Panc1 (cell line): ENCODE data around the gene OR12D1. TPM values are rescaled to one million over a fixed set of nuclear protein-coding genes. Genes with fewer than 3 reads are reported as not detected.

ENCODE experiments used
- ATAC-seq: fragments of 200-7000 bp; cut with Tn5 transposase; 2 replicates; pipeline ENCODE4 v1.9.1; 2020; ENCODE audit warnings: mild to moderate bottlenecking, moderate library complexity
- BruUV-seq: library from RNA; stranded (reverse); fragments of 400-500 nt; replicated peaks from 2 replicates; lab custom pipeline; 2021; lab: Mats Ljungman, UMichigan
- CTCF ChIA-PET: fragments of 300-600 bp; sonication (Branson Sonifier 250); formaldehyde crosslinking; loops from one replicate; lab custom pipeline; 2022; ENCODE audit warnings: antibody characterized with exemption; lab: Charles Lee
- POLR2A ChIA-PET: fragments of 300-600 bp; sonication (Branson Sonifier 250); formaldehyde crosslinking; loops from one replicate; lab custom pipeline; 2022; ENCODE audit warnings: antibody characterized with exemption; lab: Charles Lee
- DNase-seq: peaks from one replicate; pipeline ENCODE4 v3.0.0-alpha.2; 2010; ENCODE audit warnings: low read depth, low spot score
- H3K27ac ChIP-seq: 2 replicates; pipeline ENCODE4 v1.5.1; 2011; ENCODE audit warnings: mild to moderate bottlenecking, low read length, inconsistent platforms
- H3K27me3 ChIP-seq: fragments of 200-500 bp; sonication (Bioruptor generic); 2 replicates; pipeline ENCODE4 v1.6.0; 2014; ENCODE audit warnings: low read length, inconsistent platforms; ENCODE audit not compliant: control insufficient read depth, insufficient read depth
- H3K36me3 ChIP-seq: fragments of 200-500 bp; sonication (Bioruptor generic); 2 replicates; pipeline ENCODE4 v1.5.1; 2014; ENCODE audit warnings: inconsistent platforms, mild to moderate bottlenecking, low read length, moderate library complexity; ENCODE audit not compliant: control insufficient read depth, insufficient read depth
- H3K4me1 ChIP-seq: 2 replicates; pipeline ENCODE4 v1.5.1; 2011; ENCODE audit warnings: inconsistent platforms, mild to moderate bottlenecking, low read length, moderate library complexity; ENCODE audit not compliant: control insufficient read depth, insufficient read depth
- H3K4me3 ChIP-seq, 2 experiments: 2 replicates each; pipeline ENCODE4 v1.5.1; 2011 to 2012; ENCODE audit warnings: low read depth in 2 of 2, low read length in 2 of 2, mild to moderate bottlenecking in 2 of 2, inconsistent platforms in 1 of 2, moderate library complexity in 1 of 2
- H3K9me3 ChIP-seq: fragments of 200-500 bp; sonication (Bioruptor generic); 2 replicates; pipeline ENCODE4 v1.5.1; 2014; ENCODE audit warnings: low read depth, mild to moderate bottlenecking, inconsistent platforms, low read length, moderate library complexity; ENCODE audit not compliant: control insufficient read depth, insufficient read depth
- POLR2AphosphoS5 ChIP-seq: IDR thresholded peaks from 2 replicates; pipeline ENCODE4 v1.6.1; 2012; ENCODE audit warnings: mild to moderate bottlenecking, low read depth, low read length, moderate library complexity
- SIN3A ChIP-seq: IDR thresholded peaks from 2 replicates; pipeline ENCODE4 v1.6.1; 2012; ENCODE audit warnings: low read depth, mild to moderate bottlenecking, low read length, moderate library complexity, borderline replicate concordance; ENCODE audit not compliant: insufficient read depth
- TCF7L2 ChIP-seq: IDR thresholded peaks from 2 replicates; pipeline ENCODE4 v1.6.1; 2011; ENCODE audit warnings: mild to moderate bottlenecking, low read depth, low read length, inconsistent platforms
- in situ Hi-C: cut with HindIII; loops from 2 replicates; pipeline ENCODE4 v1.10.0; 2016; ENCODE audit warnings: low sequenced_read_pairs, low pct_unique_long_range_greater_than_20kb
- intact Hi-C: fragments of 100-400 bp; cut with micrococcal nuclease; formaldehyde crosslinking; loops from one replicate; pipeline ENCODE4 v1.10.0; 2022; ENCODE audit not compliant: unreplicated experiment
- total RNA-seq: library from RNA; stranded (reverse); gene quantifications from one replicate; pipeline ENCODE4 v1.2.1, GENCODE V29; 2021; ENCODE audit not compliant: unreplicated experiment
- TF ChIP-seq, protein P1 (sequence below): fragments of 450-650 bp; IDR thresholded peaks from 2 replicates; pipeline ENCODE4 v1.5.1; 2017; ENCODE audit warnings: mild to moderate bottlenecking
- TF ChIP-seq, protein P2 (sequence below), 2 experiments: IDR thresholded peaks; 2 replicates each; pipeline ENCODE4 v1.6.1; 2011 to 2012; ENCODE audit warnings: low read depth in 2 of 2, control low read depth in 1 of 2, low read length in 1 of 2, mild to moderate bottlenecking in 1 of 2, moderate library complexity in 1 of 2; ENCODE audit not compliant: insufficient read depth in 1 of 2

OR12D1 gene
- total RNA-seq, 1 experiment from 2014 or later, result not detected

DNA sequence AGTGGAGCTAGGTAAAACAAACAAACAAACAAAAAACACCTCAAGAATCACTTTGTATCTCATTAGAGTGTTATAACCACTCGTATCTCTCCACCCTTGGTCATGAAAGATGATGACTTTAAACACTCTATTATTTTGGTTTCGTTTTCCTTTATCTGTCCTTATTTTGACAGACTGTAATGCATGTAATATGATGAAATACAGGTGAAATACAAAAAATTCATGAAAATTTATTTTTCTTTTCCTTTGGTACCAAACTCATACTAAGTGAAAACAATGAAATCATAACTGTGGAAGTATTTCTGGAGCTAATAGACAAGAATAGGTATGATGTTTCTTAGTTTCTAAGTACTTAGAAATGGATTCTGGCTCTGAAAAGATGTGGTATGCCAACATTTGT is 15.2 kb upstream of the OR12D1 start:
- Histone ChIP-seq H3K4me1 (no peaks in the 10 kb centered on the region), H3K36me3 (no peaks in the 10 kb centered on the region), H3K27ac (no peak overlapping the region), H3K27me3 (peaks cover 2% of the 10 kb centered on the region; the same call in 1 of the 2 replicates), H3K4me3 (no peak overlapping the region), H3K9me3 (no peaks in the 10 kb centered on the region)
- TF ChIP-seq, protein P1, sequence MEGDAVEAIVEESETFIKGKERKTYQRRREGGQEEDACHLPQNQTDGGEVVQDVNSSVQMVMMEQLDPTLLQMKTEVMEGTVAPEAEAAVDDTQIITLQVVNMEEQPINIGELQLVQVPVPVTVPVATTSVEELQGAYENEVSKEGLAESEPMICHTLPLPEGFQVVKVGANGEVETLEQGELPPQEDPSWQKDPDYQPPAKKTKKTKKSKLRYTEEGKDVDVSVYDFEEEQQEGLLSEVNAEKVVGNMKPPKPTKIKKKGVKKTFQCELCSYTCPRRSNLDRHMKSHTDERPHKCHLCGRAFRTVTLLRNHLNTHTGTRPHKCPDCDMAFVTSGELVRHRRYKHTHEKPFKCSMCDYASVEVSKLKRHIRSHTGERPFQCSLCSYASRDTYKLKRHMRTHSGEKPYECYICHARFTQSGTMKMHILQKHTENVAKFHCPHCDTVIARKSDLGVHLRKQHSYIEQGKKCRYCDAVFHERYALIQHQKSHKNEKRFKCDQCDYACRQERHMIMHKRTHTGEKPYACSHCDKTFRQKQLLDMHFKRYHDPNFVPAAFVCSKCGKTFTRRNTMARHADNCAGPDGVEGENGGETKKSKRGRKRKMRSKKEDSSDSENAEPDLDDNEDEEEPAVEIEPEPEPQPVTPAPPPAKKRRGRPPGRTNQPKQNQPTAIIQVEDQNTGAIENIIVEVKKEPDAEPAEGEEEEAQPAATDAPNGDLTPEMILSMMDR, result no peak
- no peak for TF ChIP-seq POLR2AphosphoS5
- TF ChIP-seq TCF7L2, result no peak
- TF ChIP-seq SIN3A, result no peak
- no TSS peak for BruUV-seq
- in situ Hi-C loops, result no loop called here
- ChIA-PET POLR2A (no interaction called here), CTCF (no interaction called here)
- intact Hi-C loops, result no loop called here
- DNase-seq (no peak), ATAC-seq (no peak)

DNA sequence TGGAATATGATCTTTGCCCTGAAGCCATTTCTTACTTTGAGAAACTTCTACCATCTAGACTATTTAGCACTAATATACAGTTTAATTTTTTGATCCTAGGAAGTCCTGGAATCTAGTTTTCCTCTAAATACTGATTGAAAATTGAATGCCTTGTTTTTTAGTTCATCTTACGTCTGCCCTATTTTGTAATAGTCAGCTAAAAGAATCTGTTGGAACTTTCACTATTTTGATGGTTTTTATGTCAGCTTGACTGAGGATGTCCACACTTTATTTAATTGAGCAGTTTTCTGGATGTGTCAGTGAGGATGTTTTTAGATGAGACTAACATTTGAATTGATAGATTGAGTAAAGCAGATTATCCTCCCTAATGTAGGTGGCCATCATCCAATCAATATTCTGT is 10.9 kb upstream of the OR12D1 start:
- POLR2A ChIA-PET, result no interaction called here
- CTCF ChIA-PET, result no interaction called here
- no peaks in the 10 kb centered on the region; the same call in 1 of the 2 replicates for H3K27me3 ChIP-seq
- no TSS peak for BruUV-seq
- H3K36me3 ChIP-seq, result no peaks in the 10 kb centered on the region
- TF ChIP-seq TCF7L2 (no peak), POLR2AphosphoS5 (no peak), SIN3A (no peak)
- TF ChIP-seq, protein P2, sequence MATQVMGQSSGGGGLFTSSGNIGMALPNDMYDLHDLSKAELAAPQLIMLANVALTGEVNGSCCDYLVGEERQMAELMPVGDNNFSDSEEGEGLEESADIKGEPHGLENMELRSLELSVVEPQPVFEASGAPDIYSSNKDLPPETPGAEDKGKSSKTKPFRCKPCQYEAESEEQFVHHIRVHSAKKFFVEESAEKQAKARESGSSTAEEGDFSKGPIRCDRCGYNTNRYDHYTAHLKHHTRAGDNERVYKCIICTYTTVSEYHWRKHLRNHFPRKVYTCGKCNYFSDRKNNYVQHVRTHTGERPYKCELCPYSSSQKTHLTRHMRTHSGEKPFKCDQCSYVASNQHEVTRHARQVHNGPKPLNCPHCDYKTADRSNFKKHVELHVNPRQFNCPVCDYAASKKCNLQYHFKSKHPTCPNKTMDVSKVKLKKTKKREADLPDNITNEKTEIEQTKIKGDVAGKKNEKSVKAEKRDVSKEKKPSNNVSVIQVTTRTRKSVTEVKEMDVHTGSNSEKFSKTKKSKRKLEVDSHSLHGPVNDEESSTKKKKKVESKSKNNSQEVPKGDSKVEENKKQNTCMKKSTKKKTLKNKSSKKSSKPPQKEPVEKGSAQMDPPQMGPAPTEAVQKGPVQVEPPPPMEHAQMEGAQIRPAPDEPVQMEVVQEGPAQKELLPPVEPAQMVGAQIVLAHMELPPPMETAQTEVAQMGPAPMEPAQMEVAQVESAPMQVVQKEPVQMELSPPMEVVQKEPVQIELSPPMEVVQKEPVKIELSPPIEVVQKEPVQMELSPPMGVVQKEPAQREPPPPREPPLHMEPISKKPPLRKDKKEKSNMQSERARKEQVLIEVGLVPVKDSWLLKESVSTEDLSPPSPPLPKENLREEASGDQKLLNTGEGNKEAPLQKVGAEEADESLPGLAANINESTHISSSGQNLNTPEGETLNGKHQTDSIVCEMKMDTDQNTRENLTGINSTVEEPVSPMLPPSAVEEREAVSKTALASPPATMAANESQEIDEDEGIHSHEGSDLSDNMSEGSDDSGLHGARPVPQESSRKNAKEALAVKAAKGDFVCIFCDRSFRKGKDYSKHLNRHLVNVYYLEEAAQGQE (IDR thresholded peaks at IDR 0.05; ENCODE audit: insufficient read depth in 1 of 2, low read depth in 2 of 2, low read length in 1 of 2), result no peak
- TF ChIP-seq, protein P1, result no peak
- DNase-seq (no peak), ATAC-seq (no peak)
- no peak overlapping the region for H3K4me3 ChIP-seq
- intact Hi-C loops, result no loop called here
- H3K9me3 ChIP-seq, result no peaks in the 10 kb centered on the region
- in situ Hi-C loops, result no loop called here
- no peak overlapping the region for H3K27ac ChIP-seq
- no peaks in the 10 kb centered on the region for H3K4me1 ChIP-seq
